ENCODE data around the gene ABHD16A. TPM values are rescaled to one million over a fixed set of nuclear protein-coding genes. Genes with fewer than 3 reads are reported as not detected.

ABHD16A gene
- total and polyA plus RNA-seq, 2 of the 13 experiments (the other 11 are each of a cell fraction or from before 2014, with no cell fraction given): 43.5 to 45.4 TPM

DNA sequence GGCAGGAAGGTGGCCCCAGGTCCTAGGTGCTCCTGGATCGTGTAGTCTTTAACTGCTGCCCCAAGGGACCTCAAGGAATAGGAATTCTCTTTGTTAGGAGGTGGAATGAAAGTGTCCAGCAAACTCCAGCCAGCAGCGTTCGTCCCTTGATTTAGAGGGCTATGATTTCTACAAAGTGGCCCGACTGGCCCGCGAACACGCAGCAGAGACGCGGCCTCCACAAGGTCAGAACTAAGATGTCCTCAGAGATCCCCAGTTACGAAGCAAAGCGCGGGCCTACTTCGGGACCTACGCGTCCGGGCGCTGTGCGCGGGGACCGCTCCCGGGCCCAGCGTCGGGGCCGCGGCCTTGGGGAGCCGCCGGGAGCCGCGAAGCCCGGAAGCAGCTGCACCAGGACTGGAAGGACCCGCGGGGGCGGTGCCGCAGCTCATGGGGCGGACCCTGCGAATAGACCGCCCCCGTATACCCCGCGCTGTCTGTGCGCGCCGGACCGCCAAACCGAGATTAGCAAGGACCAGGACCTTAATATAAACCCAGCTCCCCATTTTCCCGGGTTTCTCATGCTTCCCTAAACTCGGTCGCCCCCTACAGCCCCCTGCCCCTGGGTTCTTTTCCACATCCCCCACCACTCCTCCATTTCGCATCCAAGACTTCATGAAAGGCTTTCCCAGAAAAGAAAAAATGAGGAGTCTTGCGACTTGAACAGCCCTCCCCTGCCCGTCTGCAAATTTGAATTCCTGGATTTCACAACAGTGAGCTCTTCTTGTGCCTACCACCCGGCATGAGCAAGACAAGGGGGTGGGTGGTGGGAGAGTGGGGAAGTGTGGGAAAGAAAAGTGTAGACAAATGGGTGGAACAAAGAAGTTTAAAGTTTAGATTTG lies 42.5 kb downstream of the ABHD16A start, which contains the start of gene C6orf47 (continued):
- TF ChIP-seq, protein P1, sequence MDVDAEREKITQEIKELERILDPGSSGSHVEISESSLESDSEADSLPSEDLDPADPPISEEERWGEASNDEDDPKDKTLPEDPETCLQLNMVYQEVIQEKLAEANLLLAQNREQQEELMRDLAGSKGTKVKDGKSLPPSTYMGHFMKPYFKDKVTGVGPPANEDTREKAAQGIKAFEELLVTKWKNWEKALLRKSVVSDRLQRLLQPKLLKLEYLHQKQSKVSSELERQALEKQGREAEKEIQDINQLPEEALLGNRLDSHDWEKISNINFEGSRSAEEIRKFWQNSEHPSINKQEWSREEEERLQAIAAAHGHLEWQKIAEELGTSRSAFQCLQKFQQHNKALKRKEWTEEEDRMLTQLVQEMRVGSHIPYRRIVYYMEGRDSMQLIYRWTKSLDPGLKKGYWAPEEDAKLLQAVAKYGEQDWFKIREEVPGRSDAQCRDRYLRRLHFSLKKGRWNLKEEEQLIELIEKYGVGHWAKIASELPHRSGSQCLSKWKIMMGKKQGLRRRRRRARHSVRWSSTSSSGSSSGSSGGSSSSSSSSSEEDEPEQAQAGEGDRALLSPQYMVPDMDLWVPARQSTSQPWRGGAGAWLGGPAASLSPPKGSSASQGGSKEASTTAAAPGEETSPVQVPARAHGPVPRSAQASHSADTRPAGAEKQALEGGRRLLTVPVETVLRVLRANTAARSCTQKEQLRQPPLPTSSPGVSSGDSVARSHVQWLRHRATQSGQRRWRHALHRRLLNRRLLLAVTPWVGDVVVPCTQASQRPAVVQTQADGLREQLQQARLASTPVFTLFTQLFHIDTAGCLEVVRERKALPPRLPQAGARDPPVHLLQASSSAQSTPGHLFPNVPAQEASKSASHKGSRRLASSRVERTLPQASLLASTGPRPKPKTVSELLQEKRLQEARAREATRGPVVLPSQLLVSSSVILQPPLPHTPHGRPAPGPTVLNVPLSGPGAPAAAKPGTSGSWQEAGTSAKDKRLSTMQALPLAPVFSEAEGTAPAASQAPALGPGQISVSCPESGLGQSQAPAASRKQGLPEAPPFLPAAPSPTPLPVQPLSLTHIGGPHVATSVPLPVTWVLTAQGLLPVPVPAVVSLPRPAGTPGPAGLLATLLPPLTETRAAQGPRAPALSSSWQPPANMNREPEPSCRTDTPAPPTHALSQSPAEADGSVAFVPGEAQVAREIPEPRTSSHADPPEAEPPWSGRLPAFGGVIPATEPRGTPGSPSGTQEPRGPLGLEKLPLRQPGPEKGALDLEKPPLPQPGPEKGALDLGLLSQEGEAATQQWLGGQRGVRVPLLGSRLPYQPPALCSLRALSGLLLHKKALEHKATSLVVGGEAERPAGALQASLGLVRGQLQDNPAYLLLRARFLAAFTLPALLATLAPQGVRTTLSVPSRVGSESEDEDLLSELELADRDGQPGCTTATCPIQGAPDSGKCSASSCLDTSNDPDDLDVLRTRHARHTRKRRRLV (CRISPR knock-in tag; IDR thresholded peaks at IDR 0.05): no peak; the same call in 1 of the 2 replicates
- TF ChIP-seq HHEX (CRISPR knock-in tag; IDR thresholded peaks at IDR 0.05) (no peak), AHR (CRISPR knock-in tag; IDR thresholded peaks at IDR 0.05) (no peak; the same call in 1 of the 2 replicates), ZKSCAN8 (CRISPR knock-in tag; IDR thresholded peaks at IDR 0.05; ENCODE audit: borderline replicate concordance) (no peak; the same call in 1 of the 2 replicates), NPAS2 (CRISPR knock-in tag; IDR thresholded peaks at IDR 0.05; ENCODE audit: borderline replicate concordance) (no peak), SMC3 (IDR thresholded peaks at IDR 0.05; ENCODE audit: low read length) (no peak), ZNF260 (CRISPR knock-in tag; IDR thresholded peaks at IDR 0.05; ENCODE audit: borderline replicate concordance, low read depth) (0 out of 2 replicates have a peak, but pooled peaks have one; percentile 76), ZBTB3 (CRISPR knock-in tag; IDR thresholded peaks at IDR 0.05; ENCODE audit: borderline replicate concordance, low read depth) (no peak; the same call in 1 of the 2 replicates), MEIS2 (CRISPR knock-in tag; IDR thresholded peaks at IDR 0.05) (peak; percentile 81), FLYWCH1 (CRISPR knock-in tag; IDR thresholded peaks at IDR 0.05) (peak; percentile 86), SNRNP70 (IDR thresholded peaks at IDR 0.05; ENCODE audit: low read depth, low read length) (no peak), HNF4G (IDR thresholded peaks at IDR 0.05; ENCODE audit: borderline replicate concordance, low read depth, low read length) (no peak; the same call in 1 of the 2 replicates), HNF4G (CRISPR knock-in tag; IDR thresholded peaks at IDR 0.05; ENCODE audit: borderline replicate concordance, low read depth) (peak; percentile 71; the same call in 1 of the 2 replicates)
- TF ChIP-seq, protein P2, sequence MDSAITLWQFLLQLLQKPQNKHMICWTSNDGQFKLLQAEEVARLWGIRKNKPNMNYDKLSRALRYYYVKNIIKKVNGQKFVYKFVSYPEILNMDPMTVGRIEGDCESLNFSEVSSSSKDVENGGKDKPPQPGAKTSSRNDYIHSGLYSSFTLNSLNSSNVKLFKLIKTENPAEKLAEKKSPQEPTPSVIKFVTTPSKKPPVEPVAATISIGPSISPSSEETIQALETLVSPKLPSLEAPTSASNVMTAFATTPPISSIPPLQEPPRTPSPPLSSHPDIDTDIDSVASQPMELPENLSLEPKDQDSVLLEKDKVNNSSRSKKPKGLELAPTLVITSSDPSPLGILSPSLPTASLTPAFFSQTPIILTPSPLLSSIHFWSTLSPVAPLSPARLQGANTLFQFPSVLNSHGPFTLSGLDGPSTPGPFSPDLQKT (CRISPR knock-in tag; IDR thresholded peaks at IDR 0.05; ENCODE audit: borderline replicate concordance): peak; percentile 62; the same call in 1 of the 2 replicates
- TF ChIP-seq, protein P3, sequence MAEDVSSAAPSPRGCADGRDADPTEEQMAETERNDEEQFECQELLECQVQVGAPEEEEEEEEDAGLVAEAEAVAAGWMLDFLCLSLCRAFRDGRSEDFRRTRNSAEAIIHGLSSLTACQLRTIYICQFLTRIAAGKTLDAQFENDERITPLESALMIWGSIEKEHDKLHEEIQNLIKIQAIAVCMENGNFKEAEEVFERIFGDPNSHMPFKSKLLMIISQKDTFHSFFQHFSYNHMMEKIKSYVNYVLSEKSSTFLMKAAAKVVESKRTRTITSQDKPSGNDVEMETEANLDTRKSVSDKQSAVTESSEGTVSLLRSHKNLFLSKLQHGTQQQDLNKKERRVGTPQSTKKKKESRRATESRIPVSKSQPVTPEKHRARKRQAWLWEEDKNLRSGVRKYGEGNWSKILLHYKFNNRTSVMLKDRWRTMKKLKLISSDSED (CRISPR knock-in tag; IDR thresholded peaks at IDR 0.05): no peak
- TF ChIP-seq, protein P4, sequence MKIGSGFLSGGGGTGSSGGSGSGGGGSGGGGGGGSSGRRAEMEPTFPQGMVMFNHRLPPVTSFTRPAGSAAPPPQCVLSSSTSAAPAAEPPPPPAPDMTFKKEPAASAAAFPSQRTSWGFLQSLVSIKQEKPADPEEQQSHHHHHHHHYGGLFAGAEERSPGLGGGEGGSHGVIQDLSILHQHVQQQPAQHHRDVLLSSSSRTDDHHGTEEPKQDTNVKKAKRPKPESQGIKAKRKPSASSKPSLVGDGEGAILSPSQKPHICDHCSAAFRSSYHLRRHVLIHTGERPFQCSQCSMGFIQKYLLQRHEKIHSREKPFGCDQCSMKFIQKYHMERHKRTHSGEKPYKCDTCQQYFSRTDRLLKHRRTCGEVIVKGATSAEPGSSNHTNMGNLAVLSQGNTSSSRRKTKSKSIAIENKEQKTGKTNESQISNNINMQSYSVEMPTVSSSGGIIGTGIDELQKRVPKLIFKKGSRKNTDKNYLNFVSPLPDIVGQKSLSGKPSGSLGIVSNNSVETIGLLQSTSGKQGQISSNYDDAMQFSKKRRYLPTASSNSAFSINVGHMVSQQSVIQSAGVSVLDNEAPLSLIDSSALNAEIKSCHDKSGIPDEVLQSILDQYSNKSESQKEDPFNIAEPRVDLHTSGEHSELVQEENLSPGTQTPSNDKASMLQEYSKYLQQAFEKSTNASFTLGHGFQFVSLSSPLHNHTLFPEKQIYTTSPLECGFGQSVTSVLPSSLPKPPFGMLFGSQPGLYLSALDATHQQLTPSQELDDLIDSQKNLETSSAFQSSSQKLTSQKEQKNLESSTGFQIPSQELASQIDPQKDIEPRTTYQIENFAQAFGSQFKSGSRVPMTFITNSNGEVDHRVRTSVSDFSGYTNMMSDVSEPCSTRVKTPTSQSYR (CRISPR knock-in tag; IDR thresholded peaks at IDR 0.05; ENCODE audit: borderline replicate concordance): no peak
- TF ChIP-seq, protein P5, sequence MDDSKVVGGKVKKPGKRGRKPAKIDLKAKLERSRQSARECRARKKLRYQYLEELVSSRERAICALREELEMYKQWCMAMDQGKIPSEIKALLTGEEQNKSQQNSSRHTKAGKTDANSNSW (CRISPR knock-in tag; IDR thresholded peaks at IDR 0.05; ENCODE audit: borderline replicate concordance): no peak
